GM19238 (cell line): Measurements from ENCODE around the gene ARHGEF28.

Experiments used
- DNase-seq: peaks from one replicate; pipeline ENCODE4 v3.0.0; 2011; ENCODE audit warnings: low spot score; ENCODE audit not compliant: insufficient read length

ARHGEF28 gene

DNA sequence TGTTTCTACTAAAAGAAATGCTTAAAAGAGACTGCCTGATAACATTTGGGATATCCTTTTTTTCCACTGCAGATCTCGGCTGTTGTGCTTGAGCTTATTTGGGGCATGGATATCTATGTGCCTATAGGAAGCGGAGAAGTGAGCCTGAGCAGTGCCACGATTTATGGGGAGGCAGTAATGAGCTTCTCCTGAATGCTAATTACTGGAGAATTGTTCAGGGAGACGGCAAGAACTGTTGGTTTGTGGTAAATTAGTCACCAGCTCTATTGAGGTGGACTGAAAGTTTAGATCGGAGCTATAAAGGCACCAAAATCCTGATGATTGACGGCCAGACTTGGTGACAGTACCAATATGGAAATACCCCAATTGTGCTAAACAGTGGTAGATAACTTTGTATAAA, 186.5 kb downstream of the ARHGEF28 start:
- DNase-seq, result no peak

DNA sequence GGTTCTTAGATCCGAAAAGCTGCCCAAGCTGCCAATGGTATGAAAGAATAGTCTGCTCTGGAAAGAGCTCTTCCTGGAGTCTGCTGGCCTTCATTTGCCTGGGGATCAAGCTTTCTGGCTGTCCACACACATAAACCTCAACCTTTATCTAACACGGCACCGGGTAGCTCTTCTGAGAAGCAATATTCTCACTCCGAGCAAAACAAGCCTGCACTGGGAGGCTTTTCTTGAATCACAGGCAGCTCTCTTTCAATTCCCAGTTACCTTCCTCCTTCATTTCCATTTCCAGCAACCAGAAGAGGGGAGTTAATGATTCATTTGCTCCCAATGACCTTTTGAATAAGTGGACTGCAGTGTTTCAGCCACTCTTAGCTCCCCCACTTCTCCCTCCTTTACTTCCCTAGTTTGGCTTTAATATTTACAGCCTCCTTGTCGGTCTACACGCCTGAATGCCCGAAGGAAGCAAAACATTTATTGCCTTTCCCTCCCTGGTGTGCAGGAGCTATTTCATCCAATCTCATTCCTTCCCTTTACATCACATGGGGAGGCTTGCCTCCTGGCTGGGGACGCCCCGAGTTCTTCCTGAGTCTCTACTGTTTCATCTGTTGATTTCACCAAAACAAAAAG, 187.1 kb downstream of the ARHGEF28 start:
- no peak for DNase-seq

DNA sequence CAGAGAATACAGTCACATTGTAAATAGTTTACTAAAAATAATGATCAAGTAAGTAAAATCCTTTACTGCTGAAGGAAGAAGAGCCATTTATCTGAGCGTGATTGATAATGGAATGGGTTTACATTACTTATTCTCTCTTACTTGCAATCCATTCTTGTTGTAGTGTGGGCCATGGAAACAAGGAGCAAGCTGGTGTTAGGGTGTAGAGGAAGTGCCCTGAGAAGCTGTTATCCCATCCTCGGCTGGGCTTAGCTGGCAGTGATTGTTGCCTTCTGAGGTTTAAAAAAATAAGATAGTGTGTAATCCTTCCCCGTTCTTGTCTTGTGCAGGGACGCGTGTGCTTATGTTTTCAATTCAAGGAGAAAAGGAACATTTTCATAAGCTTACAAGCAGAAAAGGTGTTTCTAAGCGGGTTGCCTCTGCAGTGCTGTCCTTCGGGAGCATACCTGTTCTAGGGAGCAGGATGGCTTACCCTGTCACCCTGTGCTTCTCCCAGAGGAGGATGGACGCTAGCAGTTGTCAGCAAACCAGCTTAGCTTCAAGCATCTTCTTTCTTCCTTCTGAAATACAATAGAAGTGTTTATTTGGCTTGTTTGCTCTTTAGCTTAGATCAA, 188.3 kb downstream of the ARHGEF28 start:
- DNase-seq, result no peak

DNA sequence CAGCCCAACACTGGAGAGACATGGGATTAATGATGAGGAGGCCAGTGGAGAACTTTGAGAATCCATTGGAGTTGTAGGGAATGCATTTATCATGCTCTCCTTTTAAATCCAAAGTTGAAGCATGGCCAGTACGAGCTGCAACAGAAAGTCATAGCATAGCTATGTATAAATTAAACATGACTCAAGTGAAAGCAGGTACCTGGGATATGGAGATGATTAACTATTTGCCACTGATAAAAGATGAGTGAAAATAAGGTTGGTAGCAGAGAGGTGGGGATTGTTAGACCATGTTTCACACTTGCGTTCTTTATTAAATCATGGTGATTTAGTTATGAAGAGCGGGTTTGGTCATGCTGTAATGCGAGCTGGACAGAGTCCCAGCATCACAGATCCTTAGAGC, 189.6 kb downstream of the ARHGEF28 start:
- no peak for DNase-seq

DNA sequence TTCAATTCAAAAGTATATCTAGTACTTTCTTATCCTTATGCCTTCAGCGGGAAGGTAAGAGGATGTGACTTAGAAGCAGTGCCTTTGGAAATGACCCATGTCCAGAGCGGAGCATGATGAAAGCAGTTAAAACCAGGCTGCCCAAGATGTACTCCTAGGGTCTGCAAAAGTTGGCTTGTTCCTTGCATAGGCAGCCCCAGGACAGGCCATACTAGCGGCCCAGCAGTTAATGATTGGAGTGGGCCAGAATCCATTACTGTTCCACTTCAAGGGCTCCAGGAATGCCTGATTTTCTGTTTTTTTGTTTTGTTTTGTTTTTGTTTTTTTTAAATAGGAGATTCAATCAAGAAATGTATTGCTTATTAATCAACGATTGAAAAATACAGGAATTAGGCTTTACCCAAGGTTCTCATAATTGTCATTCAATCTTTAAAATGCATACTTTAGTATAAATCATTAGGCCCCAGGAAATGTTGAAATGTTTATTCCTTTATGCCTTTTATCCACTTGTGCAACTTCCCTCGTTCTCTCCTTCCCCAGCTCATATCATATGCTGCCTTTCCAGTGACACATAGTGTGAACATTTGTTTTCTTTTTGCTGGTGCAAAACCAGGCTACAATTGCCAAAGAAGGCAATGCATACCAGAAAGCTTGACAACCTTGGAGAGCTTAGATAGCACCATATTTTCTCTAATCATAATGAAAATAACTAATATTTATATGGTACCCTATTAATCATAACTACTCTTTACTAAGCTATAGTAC, 190.8 kb downstream of the ARHGEF28 start:
- no peak for DNase-seq

DNA sequence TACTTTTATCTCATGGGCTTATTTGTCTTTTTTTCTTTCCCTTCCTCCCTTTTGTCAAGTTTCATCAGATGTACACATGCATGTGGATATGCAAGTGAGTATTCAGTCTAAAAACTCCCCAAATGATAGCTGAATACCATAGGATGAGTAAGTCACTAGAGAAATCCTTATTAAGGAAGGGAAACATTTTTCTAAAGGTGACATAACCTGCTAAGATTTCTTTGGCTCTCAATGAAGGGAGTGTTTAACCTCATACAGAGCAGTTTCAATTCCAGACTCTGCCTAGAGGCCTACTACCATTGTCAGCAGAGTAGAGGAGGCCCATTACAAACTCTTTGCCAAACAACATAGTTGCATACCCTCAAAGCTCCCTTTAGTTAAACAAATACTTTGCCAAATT, 192.4 kb downstream of the ARHGEF28 start:
- DNase-seq, result no peak

DNA sequence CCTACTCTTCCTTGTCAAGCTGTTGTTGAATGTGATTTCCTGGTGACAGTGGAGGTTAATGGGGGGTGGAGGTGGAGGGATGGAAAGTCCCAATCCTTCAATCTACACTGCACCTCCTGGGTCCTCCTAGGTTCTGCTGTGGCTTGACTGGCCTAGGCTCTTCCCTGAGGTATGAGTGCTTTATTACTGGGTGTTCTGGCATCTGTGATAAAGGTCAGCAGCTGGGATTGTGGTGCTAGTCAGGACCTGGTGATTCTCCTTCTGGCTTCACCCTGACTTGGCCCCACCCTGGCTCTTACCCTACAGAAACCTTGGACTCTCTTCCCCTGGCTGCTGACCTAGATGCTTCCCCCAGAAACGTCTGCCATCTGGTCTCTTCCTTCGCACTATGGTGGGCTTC, 194.3 kb downstream of the ARHGEF28 start:
- no peak for DNase-seq

DNA sequence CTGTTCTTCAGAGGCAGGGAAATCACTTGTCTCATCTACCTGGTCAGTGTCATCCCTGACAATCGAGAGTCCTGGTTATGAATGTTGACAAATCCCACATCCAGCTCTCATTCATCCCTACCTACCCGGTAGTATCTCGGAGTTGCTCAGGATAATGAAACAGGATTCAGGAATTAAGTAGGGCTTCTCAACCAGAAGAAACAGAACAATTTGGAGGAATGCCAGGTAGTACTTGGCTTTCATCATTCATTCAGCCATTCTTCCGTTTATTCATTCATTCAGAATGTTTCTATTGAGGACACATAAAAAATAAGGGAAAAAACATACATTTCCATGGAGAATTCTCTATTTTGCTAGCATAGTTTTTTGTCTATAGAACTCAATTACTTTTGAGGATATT, 195.0 kb downstream of the ARHGEF28 start:
- no peak for DNase-seq

DNA sequence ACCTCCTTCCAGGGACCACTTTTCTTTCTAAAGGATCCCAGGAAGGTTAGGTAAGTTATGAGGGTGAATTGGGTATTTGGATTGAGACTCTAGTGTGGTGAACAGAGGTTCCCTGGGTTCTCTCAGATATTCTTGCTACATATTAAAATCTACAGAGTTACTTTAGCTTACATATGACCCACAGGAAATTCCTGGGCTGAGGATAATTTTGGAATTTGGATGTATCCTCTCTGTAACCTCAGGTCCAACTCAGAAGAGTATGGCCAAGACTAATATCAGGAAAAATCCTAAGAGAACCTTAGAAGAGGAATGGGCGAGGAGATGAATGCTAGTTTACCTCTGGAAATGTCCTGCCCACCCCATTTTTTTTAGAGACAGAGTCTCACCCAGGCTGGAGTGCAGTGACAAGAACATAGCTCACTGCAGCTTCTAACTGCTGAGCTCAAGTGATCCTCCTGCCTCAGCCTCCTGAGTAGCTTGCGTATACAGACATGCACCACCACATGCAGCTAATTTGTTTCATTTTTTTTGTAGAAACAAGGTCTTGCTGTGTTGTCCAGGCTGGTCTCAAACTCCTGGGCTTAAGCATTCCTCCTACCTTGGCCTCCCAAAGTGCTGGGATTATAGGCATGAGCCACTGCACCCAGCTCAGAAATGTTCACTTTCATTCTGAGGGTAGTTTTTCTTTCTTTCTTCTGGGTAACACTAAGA, 196.4 kb downstream of the ARHGEF28 start:
- DNase-seq, result no peak

DNA sequence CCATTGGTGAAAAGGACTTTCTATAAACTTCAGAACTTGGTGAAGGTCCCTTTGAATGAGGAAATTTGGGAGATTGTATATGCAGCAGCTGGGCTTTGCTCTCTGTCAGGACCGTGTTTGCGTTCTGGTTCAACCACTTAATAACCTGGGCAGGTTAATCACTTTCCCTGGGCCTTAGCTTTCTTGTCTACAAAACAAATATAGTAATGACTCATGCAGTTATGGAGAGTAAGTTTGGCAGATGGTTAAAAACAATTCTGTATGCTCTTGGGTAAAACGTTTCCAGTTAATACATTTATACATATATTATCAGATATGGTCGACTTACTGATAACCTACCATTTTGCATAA, 197.0 kb downstream of the ARHGEF28 start:
- DNase-seq, result no peak

DNA sequence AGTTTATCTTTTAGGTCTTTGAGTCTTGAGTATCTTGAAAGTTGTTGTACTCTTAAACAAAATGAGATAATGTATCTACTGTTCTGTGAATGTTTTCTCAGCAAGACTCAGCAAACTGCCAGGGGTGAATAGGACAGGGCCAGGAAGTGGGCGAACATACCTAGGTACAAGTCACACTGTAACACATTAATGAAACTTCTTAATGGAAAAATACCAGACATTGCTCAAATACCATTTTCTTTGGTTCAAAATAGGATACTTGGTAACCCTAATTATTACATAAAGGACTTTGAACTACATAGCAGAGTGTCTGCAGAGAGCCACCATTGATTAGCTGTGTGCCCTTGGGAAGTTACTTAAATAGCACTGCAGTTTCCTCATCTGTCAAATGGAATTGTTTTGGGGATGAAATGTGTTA, 197.5 kb downstream of the ARHGEF28 start:
- DNase-seq, result no peak

DNA sequence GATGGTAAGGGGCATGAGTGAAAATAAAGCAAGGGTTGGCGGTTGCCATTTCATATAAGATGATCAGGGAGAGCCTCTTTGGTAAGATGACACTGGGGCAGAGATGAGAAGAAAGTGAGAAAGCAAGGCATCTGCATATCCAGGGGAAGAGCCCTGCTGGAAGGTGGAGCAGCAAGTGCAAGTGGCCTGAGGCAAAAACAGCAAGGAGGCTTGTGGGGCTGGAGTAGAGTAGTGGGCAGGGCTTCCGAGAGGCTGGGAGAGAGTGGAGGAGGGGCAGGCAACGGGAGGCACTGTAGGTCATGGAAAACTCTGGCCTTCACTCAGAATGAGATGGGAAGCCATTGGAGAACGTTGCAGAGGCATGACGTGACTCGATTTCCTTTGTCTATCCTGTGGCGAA, 199.2 kb downstream of the ARHGEF28 start:
- no peak for DNase-seq

DNA sequence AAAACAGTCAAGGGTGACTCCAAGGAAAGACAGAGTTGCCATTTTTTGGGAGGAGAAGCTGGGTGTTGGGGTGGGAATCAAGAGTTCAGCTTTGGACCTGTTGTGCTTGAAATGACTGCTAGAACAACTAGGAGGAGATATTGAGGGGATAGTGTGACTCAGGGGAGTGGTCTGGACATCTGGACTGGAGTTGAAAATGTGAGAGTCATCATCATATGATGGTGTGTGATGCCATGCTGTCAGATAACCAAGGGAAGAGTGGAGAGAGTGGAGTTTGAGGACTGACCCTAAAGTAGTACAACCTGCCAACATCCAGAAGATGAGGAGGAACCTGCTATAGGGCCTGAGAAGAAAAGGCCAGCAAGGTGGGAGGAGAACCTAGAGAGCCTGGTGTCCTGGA, 199.7 kb downstream of the ARHGEF28 start:
- no peak for DNase-seq

DNA sequence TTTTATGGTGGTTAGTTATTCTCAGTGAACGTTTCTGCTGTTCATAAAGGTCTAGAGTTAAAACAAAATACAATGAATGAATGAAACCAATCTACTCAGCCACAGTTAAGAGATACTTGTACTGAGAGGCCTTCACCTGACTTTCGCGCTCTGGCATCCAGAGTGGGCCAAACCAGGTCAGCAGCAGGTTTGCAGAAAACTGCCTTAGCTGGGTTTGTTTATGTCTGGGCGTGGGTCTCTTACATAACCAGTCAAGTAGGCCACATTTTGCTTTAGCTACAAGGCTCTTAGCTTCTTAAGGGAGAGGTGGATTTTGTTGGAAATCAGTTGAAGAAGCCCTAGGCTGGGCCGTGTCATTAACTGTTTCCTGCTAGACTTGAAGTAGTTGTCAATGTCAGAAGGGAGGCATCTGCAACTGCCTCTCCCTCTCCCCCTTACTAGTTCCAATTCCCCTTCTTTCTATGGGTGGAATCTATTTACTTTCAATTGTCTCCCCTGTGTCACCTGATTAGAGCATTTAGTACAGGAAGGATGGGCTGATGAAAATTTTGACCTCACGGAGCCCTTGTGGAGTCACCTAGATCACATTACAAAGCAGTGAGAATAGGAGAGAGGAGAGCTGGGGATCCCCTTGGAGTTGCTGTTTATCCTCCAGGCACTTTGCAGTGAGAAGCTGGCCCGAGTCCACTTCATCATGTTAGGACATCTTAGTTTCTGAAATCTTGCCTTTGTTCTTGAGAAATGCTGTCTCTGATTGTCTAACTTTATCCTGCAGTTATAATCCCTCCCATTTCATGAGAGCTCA, 200.5 kb downstream of the ARHGEF28 start:
- no peak for DNase-seq

DNA sequence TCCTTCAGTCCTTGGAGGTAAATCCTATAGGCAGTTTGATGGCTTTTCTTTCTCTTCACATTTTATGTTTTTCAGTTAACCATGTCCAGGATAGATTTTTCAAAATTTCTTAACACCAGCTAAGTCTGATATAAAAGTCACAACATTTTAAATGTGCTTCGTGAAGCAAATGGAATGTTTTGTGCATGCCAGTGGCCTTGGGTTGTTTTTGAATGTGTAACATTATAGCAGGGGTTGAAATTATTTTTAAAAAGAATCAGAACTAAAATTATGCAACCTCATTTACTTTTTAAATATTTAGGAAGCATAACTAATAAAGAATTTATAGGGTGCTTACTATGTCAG, 201.1 kb downstream of the ARHGEF28 start:
- no peak for DNase-seq

DNA sequence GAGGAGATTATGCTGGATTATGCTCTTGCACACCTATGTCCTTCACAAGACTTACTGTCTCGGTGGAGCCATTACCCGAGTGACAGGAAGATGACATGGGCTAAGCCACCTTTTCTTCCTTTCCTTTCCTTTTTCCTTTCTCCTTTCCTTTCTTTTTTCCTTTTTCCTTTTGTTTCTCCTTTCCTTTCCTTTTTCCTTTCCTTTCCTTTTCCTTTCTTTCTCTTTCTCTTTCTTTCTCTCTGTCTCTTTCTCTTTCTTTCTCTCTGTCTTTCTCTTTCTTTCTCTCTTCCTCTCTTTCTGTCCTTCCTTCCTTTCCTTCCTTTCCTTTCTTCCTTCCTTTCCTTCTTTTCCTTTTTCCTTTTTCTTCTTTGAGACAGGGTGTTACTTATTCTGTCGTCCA, 202.5 kb downstream of the ARHGEF28 start:
- DNase-seq, result no peak

DNA sequence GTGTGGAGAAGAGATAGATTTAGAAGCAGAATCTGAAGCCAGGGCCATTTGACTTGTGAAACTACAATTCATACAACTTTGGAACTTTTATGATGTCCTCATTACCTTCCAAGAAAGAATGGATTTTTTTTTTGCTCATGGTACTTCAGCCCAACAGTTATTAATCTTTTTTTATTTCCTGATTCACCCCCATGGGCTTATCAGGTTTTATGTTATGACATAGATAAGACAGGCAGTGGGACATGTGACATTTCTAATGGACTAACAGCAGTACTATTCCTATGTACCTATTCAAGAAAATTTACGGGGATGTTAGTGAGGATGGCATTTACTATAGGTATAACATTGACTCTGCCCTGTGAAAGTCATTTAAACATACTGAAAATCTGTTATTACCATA, 204.7 kb downstream of the ARHGEF28 start:
- DNase-seq, result no peak

DNA sequence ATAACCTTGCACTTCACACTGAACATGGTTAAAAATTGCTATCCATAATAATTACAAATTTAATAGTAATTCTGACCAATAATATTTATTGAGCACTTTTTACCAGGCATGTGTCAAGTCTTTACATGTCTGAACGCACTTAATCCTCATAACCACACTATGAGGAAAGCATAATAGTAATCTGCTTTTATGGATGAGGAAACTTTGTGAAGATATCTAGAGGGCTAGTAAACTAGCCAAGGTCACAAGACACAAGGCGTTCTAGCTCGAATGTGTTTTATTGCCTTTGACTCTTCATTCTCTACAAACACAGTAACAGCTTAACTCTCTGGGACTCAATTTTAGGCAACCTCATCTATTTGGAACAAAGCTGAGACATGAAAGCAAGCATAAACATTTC, 205.1 kb downstream of the ARHGEF28 start:
- DNase-seq, result no peak

DNA sequence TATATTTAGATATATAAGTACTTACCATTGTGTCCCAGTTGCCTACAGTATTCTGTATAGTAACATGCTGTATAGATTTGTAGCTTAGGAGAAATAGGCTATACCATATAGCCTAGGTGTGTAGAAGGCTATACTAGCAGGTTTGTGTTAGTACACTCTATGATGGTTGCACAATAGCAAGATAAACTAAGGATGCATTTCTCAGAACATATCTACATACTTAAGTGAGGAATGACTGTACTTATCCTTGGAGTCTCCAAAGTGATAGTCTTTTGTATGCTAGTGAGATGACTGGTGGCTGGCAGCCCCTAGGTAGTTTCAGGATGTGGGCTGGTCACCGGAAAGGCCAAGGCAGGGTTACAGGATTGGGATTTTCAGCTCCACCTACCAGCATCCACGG, 208.7 kb downstream of the ARHGEF28 start:
- DNase-seq, result no peak

DNA sequence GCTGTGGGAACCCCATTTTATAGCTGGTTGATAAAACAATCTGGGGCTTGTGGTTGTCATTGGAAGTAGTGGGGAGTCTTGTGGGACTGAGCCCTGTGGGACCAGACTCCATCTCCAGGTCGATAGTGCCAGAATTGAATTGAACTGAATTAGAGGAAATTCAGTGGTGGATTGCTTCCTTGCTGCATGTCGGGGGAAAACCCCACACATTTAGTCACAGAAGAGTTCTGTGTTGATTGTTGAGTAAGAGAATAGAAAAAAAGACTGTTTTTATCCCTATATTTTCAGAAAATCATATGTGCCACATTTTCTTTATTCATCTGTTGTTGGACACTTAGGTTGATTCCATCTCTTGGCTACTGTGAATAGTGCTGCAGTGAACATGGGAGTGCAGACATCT, 209.7 kb downstream of the ARHGEF28 start:
- no peak for DNase-seq

DNA sequence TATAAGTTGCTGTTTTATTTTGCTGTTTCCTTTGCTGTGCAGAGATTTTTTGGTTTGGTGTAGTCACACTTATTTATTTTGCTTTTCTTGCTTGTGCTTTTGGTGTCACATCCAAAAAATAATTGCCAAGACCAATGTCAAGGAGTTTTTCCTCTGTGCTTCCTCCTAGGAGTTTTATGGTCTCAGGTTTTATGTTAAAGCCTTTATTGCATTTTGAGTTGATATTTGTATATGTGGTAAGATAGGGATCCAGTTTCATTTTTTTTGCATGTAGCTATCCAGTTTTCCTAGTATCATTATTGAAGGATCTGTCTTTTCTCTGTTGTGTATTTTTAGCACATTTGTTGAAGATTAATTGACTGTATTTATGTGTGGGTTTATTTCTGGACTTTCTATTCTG, 210.6 kb downstream of the ARHGEF28 start:
- no peak for DNase-seq

DNA sequence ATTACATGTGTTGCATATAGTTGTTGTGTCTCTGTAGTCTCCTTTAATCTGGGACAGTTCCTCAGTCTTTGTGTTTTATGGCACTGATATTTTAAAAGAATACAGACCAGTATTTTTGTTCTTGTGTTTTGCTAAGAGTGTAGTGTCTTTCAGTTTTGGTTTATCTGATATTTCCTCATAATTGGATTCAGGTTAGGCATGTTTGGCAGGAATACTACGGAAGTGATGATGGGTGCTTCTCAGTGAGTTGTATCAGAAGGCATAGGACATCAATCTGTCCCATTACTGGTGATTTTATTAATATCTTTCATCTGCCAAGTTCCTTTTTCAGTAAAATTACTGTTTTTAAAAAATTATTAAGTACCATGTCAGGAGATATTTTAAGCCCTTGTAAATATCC, 212.9 kb downstream of the ARHGEF28 start:
- DNase-seq, result no peak
